ENCODE data around the gene KIDINS220. TPM values are rescaled to one million over a fixed set of nuclear protein-coding genes. Genes with fewer than 3 reads are reported as not detected.

KIDINS220 gene
- total RNA-seq, 2 experiments from 2014 or later: 38.0 to 39.4 TPM

GRCh38 chr2:8806885-8807704 lies 30.3 kb downstream of the KIDINS220 start:
- Mint-ChIP-seq H3K4me1 (peaks cover 6% of the 10 kb centered on the region), H3K27ac (no peak overlapping the region)
- no peak for DNase-seq

GRCh38 chr2:8805278-8806210 lies 31.9 kb downstream of the KIDINS220 start:
- DNase-seq: no peak
- Mint-ChIP-seq H3K27me3 (no peaks in the 10 kb centered on the region), H3K4me1 (peaks cover 6% of the 10 kb centered on the region), H3K4me3 (no peak overlapping the region), H3K9me3 (no peaks in the 10 kb centered on the region), H3K36me3 (peaks cover 45% of the 10 kb centered on the region), H3K27ac (no peak overlapping the region)
- no peak for ATAC-seq (ENCODE audit: low read depth)
- POLR2A ChIA-PET: no interaction called here

More at GRCh38 chr2:8806885-8807704, 30.3 kb downstream of the KIDINS220 start:
- H3K36me3 Mint-ChIP-seq: peaks cover 44% of the 10 kb centered on the region
- no peak for ATAC-seq (ENCODE audit: low read depth)
- no peaks in the 10 kb centered on the region for H3K27me3 Mint-ChIP-seq
- H3K4me3 Mint-ChIP-seq: no peak overlapping the region
- H3K9me3 Mint-ChIP-seq: no peaks in the 10 kb centered on the region
- POLR2A ChIA-PET: no interaction called here

GRCh38 chr2:8803658-8804379 lies 33.6 kb downstream of the KIDINS220 start:
- Mint-ChIP-seq H3K36me3 (peaks cover 51% of the 10 kb centered on the region), H3K4me3 (no peak overlapping the region), H3K9me3 (no peaks in the 10 kb centered on the region), H3K27ac (no peak overlapping the region), H3K27me3 (no peaks in the 10 kb centered on the region), H3K4me1 (peaks cover 6% of the 10 kb centered on the region)
- DNase-seq (no peak), ATAC-seq (ENCODE audit: low read depth) (peak; percentile 42)
- POLR2A ChIA-PET: no interaction called here

- POLR2A ChIA-PET: no interaction called here
- H3K4me1 Mint-ChIP-seq: peaks cover 6% of the 10 kb centered on the region
- H3K27ac Mint-ChIP-seq: no peak overlapping the region
- H3K9me3 Mint-ChIP-seq: no peaks in the 10 kb centered on the region
- no peak for DNase-seq
- no peaks in the 10 kb centered on the region for H3K27me3 Mint-ChIP-seq
- no peak for ATAC-seq (ENCODE audit: low read depth)
- no peak overlapping the region for H3K4me3 Mint-ChIP-seq
- H3K36me3 Mint-ChIP-seq: peaks cover 50% of the 10 kb centered on the region
Observed at GRCh38 chr2:8802741-8803140, 34.7 kb downstream of the KIDINS220 start.

GRCh38 chr2:8800821-8801220 lies 36.6 kb downstream of the KIDINS220 start:
- no peaks in the 10 kb centered on the region for H3K27me3 Mint-ChIP-seq
- H3K4me3 Mint-ChIP-seq: no peak overlapping the region
- peaks cover 22% of the 10 kb centered on the region for H3K4me1 Mint-ChIP-seq
- DNase-seq (no peak), ATAC-seq (ENCODE audit: low read depth) (no peak)
- no peak overlapping the region for H3K27ac Mint-ChIP-seq
- H3K9me3 Mint-ChIP-seq: no peaks in the 10 kb centered on the region
- H3K36me3 Mint-ChIP-seq: peaks cover 54% of the 10 kb centered on the region
- POLR2A ChIA-PET: no interaction called here

- POLR2A ChIA-PET: no interaction called here
- Mint-ChIP-seq H3K36me3 (peaks cover 53% of the 10 kb centered on the region), H3K4me3 (no peak overlapping the region), H3K9me3 (no peaks in the 10 kb centered on the region), H3K4me1 (peaks cover 21% of the 10 kb centered on the region), H3K27ac (no peak overlapping the region), H3K27me3 (no peaks in the 10 kb centered on the region)
- ATAC-seq (ENCODE audit: low read depth): no peak
- DNase-seq: no peak
Observed at GRCh38 chr2:8800218-8800617, 37.2 kb downstream of the KIDINS220 start.

GRCh38 chr2:8799004-8799403 lies 38.4 kb downstream of the KIDINS220 start:
- Mint-ChIP-seq H3K9me3 (no peaks in the 10 kb centered on the region), H3K4me1 (peaks cover 19% of the 10 kb centered on the region), H3K27me3 (no peaks in the 10 kb centered on the region), H3K4me3 (no peak overlapping the region), H3K36me3 (peaks cover 57% of the 10 kb centered on the region), H3K27ac (no peak overlapping the region)
- POLR2A ChIA-PET: interaction anchor here (1.1 kb wide), 1 partner anchor 12 kb away, joined by 3 read pairs; no protein-coding TSS in a partner anchor
- DNase-seq (no peak), ATAC-seq (ENCODE audit: low read depth) (no peak)

- no peak for DNase-seq
- Mint-ChIP-seq H3K9me3 (no peaks in the 10 kb centered on the region), H3K36me3 (peaks cover 54% of the 10 kb centered on the region), H3K4me3 (no peak overlapping the region), H3K27me3 (no peaks in the 10 kb centered on the region), H3K4me1 (peaks cover 17% of the 10 kb centered on the region), H3K27ac (no peak overlapping the region)
- POLR2A ChIA-PET: interaction anchor here (1.1 kb wide), 1 partner anchor 11 kb away, joined by 3 read pairs; no protein-coding TSS in a partner anchor
- no peak for ATAC-seq (ENCODE audit: low read depth)
Observed at GRCh38 chr2:8798393-8798792, 39.0 kb downstream of the KIDINS220 start.

GRCh38 chr2:8797682-8798081 lies 39.7 kb downstream of the KIDINS220 start:
- POLR2A ChIA-PET: no interaction called here
- no peak for DNase-seq
- no peak for ATAC-seq (ENCODE audit: low read depth)
- no peak overlapping the region for H3K27ac Mint-ChIP-seq
- H3K4me3 Mint-ChIP-seq: no peak overlapping the region
- H3K36me3 Mint-ChIP-seq: peaks cover 51% of the 10 kb centered on the region
- no peaks in the 10 kb centered on the region for H3K9me3 Mint-ChIP-seq
- no peaks in the 10 kb centered on the region for H3K27me3 Mint-ChIP-seq
- H3K4me1 Mint-ChIP-seq: peaks cover 17% of the 10 kb centered on the region

- peaks cover 17% of the 10 kb centered on the region for H3K4me1 Mint-ChIP-seq
- peak overlapping the region; percentile 79 for H3K27ac Mint-ChIP-seq
- peak overlapping the region; percentile 72 for H3K4me3 Mint-ChIP-seq
- no peaks in the 10 kb centered on the region for H3K27me3 Mint-ChIP-seq
- H3K36me3 Mint-ChIP-seq: peaks cover 48% of the 10 kb centered on the region
- POLR2A ChIA-PET: no interaction called here
- DNase-seq (peak; percentile 40), ATAC-seq (ENCODE audit: low read depth) (peak; percentile 79)
- no peaks in the 10 kb centered on the region for H3K9me3 Mint-ChIP-seq
Observed at GRCh38 chr2:8796878-8797550, 40.4 kb downstream of the KIDINS220 start.

- Mint-ChIP-seq H3K27ac (peak overlapping the region; percentile 14), H3K9me3 (no peaks in the 10 kb centered on the region), H3K27me3 (no peaks in the 10 kb centered on the region), H3K36me3 (peaks cover 42% of the 10 kb centered on the region), H3K4me1 (peaks cover 17% of the 10 kb centered on the region), H3K4me3 (peak overlapping the region; percentile 14)
- ATAC-seq (ENCODE audit: low read depth) (no peak), DNase-seq (no peak)
- POLR2A ChIA-PET: no interaction called here
Observed at GRCh38 chr2:8796315-8796848, 41.0 kb downstream of the KIDINS220 start.

- H3K4me3 Mint-ChIP-seq: no peak overlapping the region
- no peaks in the 10 kb centered on the region for H3K27me3 Mint-ChIP-seq
- DNase-seq: no peak
- H3K9me3 Mint-ChIP-seq: no peaks in the 10 kb centered on the region
- peaks cover 44% of the 10 kb centered on the region for H3K36me3 Mint-ChIP-seq
- no peak overlapping the region for H3K27ac Mint-ChIP-seq
- ATAC-seq (ENCODE audit: low read depth): no peak
- POLR2A ChIA-PET: no interaction called here
- peaks cover 17% of the 10 kb centered on the region for H3K4me1 Mint-ChIP-seq
Observed at GRCh38 chr2:8794923-8795825, 42.2 kb downstream of the KIDINS220 start.

Data from activated naive CD8-positive, alpha-beta T cell treated with anti-CD3 and anti-CD28 coated beads, Interleukin-2, amount 10 ng/mL, durations not matched to agents 7 days and 5 days (primary cell).